GM21786 (cell line): ENCODE data around the gene DEPDC7.

Source experiments
- ATAC-seq: cut with Tn5 transposase; IDR thresholded peaks from one replicate; pipeline ENCODE4 v1.9.1; 2021; ENCODE audit not compliant: unreplicated experiment

Gene DEPDC7

GRCh38 chr11:33059331-33060007 is 43.8 kb downstream of the DEPDC7 start:
- no peak for ATAC-seq

DNA sequence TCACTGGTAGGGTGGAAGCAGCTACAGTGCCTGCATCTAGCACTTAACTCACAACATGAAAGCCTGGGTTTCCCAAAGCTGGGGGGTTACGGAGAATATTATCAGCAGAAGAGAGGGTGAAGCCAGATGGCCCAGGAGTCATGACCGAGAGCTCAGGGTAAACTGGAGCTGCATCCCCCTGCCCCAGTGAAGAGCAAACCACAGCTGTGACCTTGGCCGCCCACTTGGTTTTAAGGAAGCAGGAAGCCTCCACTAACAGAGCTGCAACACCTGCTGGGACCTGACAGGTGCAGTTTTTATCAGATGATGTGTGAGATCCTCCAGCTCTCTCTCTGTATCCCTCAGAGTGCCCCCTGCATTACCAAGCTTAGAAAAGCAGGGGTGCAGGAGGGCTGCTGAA is 44.6 kb downstream of the DEPDC7 start:
- ATAC-seq: no peak

- no peak for ATAC-seq
Observed at GRCh38 chr11:33062137-33062536, 46.5 kb downstream of the DEPDC7 start.

GRCh38 chr11:33063326-33063881 is 47.7 kb downstream of the DEPDC7 start:
- ATAC-seq: peak; percentile 53

DNA sequence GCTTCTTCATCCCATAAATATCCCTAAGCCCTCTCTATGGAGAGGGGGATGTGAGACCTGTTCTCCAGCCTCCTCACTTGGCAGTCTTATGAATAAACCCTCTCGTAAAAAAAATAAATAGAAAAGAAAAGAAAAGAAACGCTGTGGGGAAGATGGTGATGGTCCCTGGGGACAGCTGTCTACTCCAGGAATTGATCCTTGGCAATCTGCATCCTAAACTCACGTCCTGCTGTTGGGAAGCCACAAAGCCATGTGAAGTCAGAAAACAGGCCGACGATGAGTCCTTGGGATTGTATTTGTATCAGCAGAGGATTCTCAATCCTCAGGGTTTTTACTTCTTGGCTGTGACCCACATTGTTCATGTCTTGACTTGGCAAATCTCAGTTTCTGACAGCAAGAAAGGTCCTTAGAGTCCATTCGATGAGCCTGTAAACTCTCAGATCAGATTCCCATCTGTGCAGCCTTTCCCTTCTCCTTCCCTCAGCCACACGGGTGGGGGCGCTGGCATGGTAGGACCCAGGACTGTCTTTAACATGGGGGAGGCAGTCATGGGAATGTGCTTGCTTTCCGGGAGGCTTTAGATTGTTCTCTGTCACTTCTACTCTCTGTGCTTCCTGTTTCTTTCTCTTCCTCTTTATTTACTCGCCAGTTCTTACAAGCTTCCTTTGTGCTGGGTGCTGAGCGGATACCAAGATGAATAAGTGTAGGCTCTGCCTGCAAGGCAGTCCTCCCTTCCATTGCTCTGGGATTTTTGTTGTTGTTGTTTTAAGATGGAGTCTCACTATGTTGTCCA is 48.6 kb downstream of the DEPDC7 start:
- ATAC-seq: no peak

DNA sequence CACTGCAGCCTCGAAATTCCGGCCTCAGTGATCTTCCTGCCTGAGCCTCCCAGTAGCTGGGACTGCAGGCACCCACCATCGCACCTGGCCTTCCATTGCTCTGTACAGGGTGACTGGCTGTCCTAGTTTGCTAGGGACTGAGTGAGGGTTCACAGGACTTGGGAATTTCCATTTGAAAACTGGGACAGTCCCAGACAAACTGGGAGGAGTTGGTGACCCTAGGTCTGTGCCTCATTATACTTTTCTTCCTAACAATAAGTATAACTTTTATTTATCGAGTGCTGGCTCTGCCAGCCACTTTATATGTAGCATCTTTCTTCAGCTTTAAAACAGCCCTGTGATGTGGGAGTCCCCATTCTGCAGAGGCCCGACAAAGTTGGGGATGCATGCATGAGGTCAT is 49.2 kb downstream of the DEPDC7 start:
- ATAC-seq: no peak

DNA sequence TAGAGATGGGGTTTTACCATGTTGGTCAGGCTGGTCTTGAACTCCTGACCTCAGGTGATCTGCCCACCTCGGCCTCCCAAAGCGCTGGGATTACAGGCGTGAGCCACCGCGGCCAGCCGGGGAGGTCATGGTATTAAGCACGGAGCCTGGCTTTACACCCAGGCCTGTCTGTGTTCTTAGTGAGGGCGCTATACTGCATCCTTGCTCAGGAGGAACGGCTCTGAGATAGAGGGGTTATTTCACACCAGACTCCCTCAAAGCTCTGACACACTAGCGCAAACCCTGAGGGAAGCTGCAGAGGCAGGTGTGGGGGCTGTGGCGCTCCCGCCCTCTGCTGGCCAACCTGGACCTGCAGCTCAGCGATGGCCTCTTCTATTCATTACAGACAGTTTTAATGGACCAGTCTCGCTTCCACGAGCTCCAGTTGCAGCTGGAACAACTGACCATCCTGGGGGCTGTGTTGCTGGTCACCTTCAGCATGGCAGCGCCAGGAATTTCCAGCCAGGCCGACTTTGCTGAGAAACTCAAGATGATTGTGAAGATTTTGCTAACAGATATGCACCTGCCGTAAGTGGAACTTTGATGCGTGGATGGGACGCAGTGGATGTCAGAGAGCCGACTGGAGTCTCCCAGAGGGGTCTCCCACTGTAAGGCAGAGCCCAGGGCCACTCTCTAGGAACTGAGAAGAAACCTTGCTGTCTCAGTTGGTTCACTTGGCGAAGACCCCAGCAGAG is 49.9 kb downstream of the DEPDC7 start:
- ATAC-seq: no peak

DNA sequence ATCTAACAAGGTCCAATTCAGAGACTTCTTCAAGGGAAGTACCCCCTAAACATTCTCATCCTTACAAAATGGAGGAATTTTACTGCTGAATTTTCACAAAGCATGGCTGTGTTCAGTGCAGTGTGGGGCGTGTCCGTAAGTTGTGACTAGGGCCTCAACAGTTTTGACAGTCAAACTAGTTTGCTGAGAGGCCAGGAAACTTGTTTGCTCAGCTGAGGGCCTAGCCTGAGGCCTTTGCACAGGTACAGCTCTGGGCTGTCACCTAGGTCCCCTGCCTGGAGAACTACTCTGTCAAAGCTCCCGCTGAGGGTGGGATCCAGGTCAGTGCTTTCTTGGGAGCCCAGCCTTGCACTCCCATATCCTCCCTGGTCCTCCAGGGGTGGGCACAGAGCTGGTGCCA is 51.6 kb downstream of the DEPDC7 start:
- ATAC-seq: no peak

GRCh38 chr11:33068611-33069340 is 53.1 kb downstream of the DEPDC7 start:
- ATAC-seq: no peak

DNA sequence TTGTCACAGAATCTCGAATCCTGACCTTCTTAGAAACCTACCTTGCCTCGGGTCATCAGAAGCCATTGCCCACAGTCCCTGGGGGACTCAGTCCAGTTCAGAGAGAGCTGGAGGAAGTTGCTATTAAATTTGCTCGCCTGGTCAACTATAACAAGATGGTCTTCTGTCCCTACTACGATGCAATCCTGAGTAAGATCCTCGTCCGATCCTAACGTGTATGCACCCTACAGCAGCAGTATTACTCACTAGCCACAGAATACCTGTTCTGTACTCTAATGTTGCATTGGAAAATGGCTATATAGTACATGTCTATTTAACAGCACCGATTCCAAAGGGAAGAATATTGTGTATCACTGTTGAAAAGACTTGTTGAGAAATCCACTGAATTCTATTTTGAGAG is 56.8 kb downstream of the DEPDC7 start:
- ATAC-seq: no peak
